HL-60 (cell line): ENCODE measurements around the gene SH3BP5L.

Experiments used
- CTCF ChIP-seq: IDR thresholded peaks from one replicate; pipeline ENCODE4 v1.5.1; 2011; ENCODE audit warnings: low read length, control low read depth, inconsistent platforms; ENCODE audit not compliant: insufficient read depth
- GABPA ChIP-seq: IDR thresholded peaks from 2 replicates; pipeline ENCODE4 v1.6.1; 2012; ENCODE audit warnings: low read depth
- POLR2AphosphoS5 ChIP-seq: IDR thresholded peaks from 2 replicates; pipeline ENCODE4 v1.6.1; 2012; ENCODE audit warnings: low read depth
- REST ChIP-seq: IDR thresholded peaks from 2 replicates; pipeline ENCODE4 v1.6.1; 2012; ENCODE audit warnings: low read depth; ENCODE audit not compliant: insufficient replicate concordance
- SPI1 ChIP-seq: IDR thresholded peaks from 2 replicates; pipeline ENCODE4 v1.6.1; 2012; ENCODE audit warnings: low read depth, mild to moderate bottlenecking, borderline replicate concordance

- no peak for TF ChIP-seq CTCF
- TF ChIP-seq REST = no peak
- TF ChIP-seq GABPA = no peak
- no peak for TF ChIP-seq SPI1
- no peak for TF ChIP-seq POLR2AphosphoS5
Observed at GRCh38 chr1:248851390-248851789, 25.7 kb upstream of the SH3BP5L start.
